H1 (cell line): Measurements from ENCODE around the gene AGPAT2. TPM values are rescaled to one million over a fixed set of nuclear protein-coding genes. Genes with fewer than 3 reads are reported as not detected.

Experiments
- BRCA1 ChIP-seq: IDR thresholded peaks from 2 replicates; pipeline ENCODE4 v1.6.1; 2012; ENCODE audit warnings: low read depth, low read length, improper control_type of control experiment
- CTCF ChIP-seq, 3 experiments: IDR thresholded peaks; 1 replicate in 2 of 3; 2 replicates in 1 of 3; pipeline versions ENCODE4 v1.5.1 to v1.6.1; 2011; ENCODE audit warnings: low read length in 3 of 3, mild to moderate bottlenecking in 3 of 3, inconsistent platforms in 2 of 3, low read depth in 1 of 3, moderate library complexity in 1 of 3; ENCODE audit not compliant: insufficient read depth in 1 of 3; ENCODE audit errors: control extremely low read depth in 1 of 3
- EP300 ChIP-seq, 2 experiments: IDR thresholded peaks; 1 replicate in 1 of 2; 2 replicates in 1 of 2; pipeline ENCODE4 v1.6.1; 2011 to 2012; ENCODE audit warnings: low read depth in 2 of 2, low read length in 2 of 2, mild to moderate bottlenecking in 2 of 2, borderline replicate concordance in 1 of 2, inconsistent platforms in 1 of 2, moderate library complexity in 1 of 2
- SP4 ChIP-seq: IDR thresholded peaks from 2 replicates; pipeline ENCODE4 v1.6.1; 2012; ENCODE audit warnings: low read length, inconsistent platforms
- polyA plus RNA-seq, 7 experiments: library from polyadenylated mRNA; depleted of rRNA in 3 of 7; stranded (reverse) in 5 of 7; unstranded in 2 of 7; fragments of >200 nt in 5 of 7; fragments of 200-250 nt in 2 of 7; gene quantifications; 1 replicate in 5 of 7; 2 replicates in 1 of 7; 4 replicates in 1 of 7; pipeline versions ENCODE4 v1.2.1 to v1.2.3, GENCODE V29; 2011 to 2013; ENCODE audit warnings: missing spikeins in 2 of 7, mixed read lengths in 2 of 7
- total RNA-seq: library from RNA; stranded (reverse); fragmentation: NEBNext Ultra II Directional; extraction: Animal tissue kit (Norgen Biotek cat#: 25700); gene quantifications from 2 replicates; pipeline ENCODE4 v1.2.1, GENCODE V29; 2021

AGPAT2 gene
- total and polyA plus RNA-seq, 2 of the 8 experiments (the other 6 are each of a cell fraction or from before 2014, with no cell fraction given) = 31.6 to 37.6 TPM

- TF ChIP-seq BRCA1 = no peak
- no peak for TF ChIP-seq CTCF (IDR thresholded peaks at IDR 0.05; ENCODE audit: control extremely low read depth in 1 of 3, insufficient read depth in 1 of 3, low read depth in 1 of 3, low read length in 3 of 3)
- no peak for TF ChIP-seq EP300 (IDR thresholded peaks at IDR 0.05; ENCODE audit: borderline replicate concordance in 1 of 2, low read depth in 2 of 2, low read length in 2 of 2)
- TF ChIP-seq SP4 = no peak
Observed at GRCh38 chr9:136685790-136686533, 1.3 kb downstream of the AGPAT2 start (continued).
